ENCODE results near the gene TARS2.

The TARS2 gene

GRCh38 chr1:150537732-150538684 lies 50.8 kb downstream of the TARS2 start:
- DNase-seq (ENCODE audit: low spot score), result no peak

GRCh38 chr1:150543500-150544143 lies 56.4 kb downstream of the TARS2 start:
- no peak for DNase-seq (ENCODE audit: low spot score)

GRCh38 chr1:150544204-150544603 lies 57.0 kb downstream of the TARS2 start:
- DNase-seq (ENCODE audit: low spot score), result no peak

GRCh38 chr1:150545486-150546032 lies 58.3 kb downstream of the TARS2 start:
- DNase-seq (ENCODE audit: low spot score), result no peak

- no peak for DNase-seq (ENCODE audit: low spot score)
Measured at GRCh38 chr1:150546294-150546937, 59.2 kb downstream of the TARS2 start.

GRCh38 chr1:150548324-150548631 lies 61.1 kb downstream of the TARS2 start:
- no peak for DNase-seq (ENCODE audit: low spot score)

- DNase-seq (ENCODE audit: low spot score), result peak; percentile 72
Measured at GRCh38 chr1:150548632-150549495, 61.6 kb downstream of the TARS2 start, which contains the start of gene ADAMTSL4. Gene ADAMTSL4, plus strand, starts transcription at chr1:150549408. Its CDS starts 2,881 bp downstream, at chr1:150552289.

- DNase-seq (ENCODE audit: low spot score), result no peak
Measured at GRCh38 chr1:150549496-150550221, 62.4 kb downstream of the TARS2 start.

GRCh38 chr1:150550222-150551050 lies 63.2 kb downstream of the TARS2 start:
- DNase-seq (ENCODE audit: low spot score), result no peak

- DNase-seq (ENCODE audit: low spot score), result no peak
Measured at GRCh38 chr1:150551051-150551783, 64.0 kb downstream of the TARS2 start.

GRCh38 chr1:150551784-150552127 lies 64.5 kb downstream of the TARS2 start:
- no peak for DNase-seq (ENCODE audit: low spot score)

- no peak for DNase-seq (ENCODE audit: low spot score)
Measured at GRCh38 chr1:150552128-150552910, 65.1 kb downstream of the TARS2 start.

- DNase-seq (ENCODE audit: low spot score), result no peak
Measured at GRCh38 chr1:150552911-150553289, 65.7 kb downstream of the TARS2 start.

- DNase-seq (ENCODE audit: low spot score), result no peak
Measured at GRCh38 chr1:150553392-150554085, 66.3 kb downstream of the TARS2 start.

- DNase-seq (ENCODE audit: low spot score), result no peak
Measured at GRCh38 chr1:150554086-150554452, 66.8 kb downstream of the TARS2 start.

- DNase-seq (ENCODE audit: low spot score), result no peak
Measured at GRCh38 chr1:150555198-150555970, 68.2 kb downstream of the TARS2 start.

All from SW480 (cell line).